Measurements from ENCODE around the gene PCNX1.
"Not testable (repeated sequence)": the region's sequence is repeated elsewhere in the genome, so short reads cannot be mapped to it uniquely, and the experiment has no call there.

Gene PCNX1

DNA sequence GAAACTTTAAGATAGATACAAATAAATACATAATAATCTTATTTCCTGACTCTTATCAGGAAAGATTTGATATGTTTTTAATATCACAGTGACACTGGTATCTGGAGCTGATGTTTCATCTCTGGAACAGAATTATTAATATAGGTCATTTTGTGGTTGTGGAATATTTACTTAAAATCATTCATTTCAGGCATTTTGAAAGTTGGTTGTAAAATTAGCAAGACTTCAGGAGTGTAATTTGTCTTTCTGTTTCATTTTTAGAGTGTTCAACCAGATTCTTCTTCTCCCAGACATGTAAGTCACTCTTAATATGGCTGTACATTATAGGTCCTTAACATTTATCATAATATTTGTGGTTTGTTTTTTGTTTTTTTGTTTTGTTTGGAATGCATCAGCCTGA lies 115.7 kb downstream of the PCNX1 start:
- DNase-seq: no peak

GRCh38 chr14:71029236-71029781 lies 122.0 kb downstream of the PCNX1 start:
- DNase-seq: no peak

- no peak for DNase-seq
These were observed 123.7 kb downstream of the PCNX1 start for GRCh38 chr14:71031000-71031399.

DNA sequence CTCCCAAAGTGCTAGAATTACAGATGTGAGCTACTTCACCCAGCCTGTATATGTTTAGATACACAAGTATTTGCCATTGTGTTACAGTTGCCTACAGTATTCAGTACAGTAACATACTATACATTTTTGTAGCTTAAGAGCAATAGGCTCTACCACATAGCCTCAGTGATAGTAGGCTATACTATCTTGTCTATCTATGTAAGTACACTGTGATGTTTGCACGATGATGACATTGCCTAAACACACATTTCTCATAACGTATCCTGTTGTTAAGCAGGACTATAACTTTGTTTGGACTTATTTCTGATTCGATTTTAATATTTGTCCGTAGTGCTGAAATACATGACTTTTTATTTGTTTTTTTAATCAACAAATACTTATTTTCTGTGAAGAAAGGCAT lies 129.2 kb downstream of the PCNX1 start:
- DNase-seq: no peak

GRCh38 chr14:71048393-71048792 lies 141.1 kb downstream of the PCNX1 start:
- DNase-seq: no peak

DNA sequence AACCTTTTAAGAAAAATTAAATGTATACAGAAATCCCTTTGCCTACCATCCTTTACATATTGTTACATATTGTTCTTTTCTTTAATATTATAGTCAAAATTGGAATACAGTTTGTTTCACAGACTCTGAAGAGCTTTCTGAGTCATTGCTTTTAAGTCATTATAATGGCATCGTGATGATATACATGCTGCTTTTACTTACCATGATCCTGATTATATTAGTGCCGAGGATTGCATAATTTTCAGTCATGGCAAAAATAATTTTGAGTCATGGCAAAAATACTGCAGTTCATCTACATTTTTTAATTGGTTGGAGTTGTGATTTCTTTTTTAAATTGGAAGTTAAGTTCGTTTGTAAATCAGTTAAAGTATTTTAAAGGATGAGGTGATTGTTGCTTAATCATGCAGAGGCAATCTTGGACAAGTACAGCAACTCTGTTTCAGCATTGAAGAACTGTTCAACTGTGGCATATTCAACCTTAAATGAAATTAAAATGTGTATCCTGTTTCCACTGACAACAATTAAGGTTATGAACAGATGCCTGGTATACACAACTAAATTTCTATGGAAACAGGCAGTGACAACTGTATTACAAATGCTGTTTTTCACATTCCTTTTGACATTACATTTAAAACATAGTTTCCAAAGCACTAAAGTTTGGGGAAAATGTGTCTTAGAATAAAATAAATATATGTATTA lies 142.3 kb downstream of the PCNX1 start:
- no peak for DNase-seq

DNA sequence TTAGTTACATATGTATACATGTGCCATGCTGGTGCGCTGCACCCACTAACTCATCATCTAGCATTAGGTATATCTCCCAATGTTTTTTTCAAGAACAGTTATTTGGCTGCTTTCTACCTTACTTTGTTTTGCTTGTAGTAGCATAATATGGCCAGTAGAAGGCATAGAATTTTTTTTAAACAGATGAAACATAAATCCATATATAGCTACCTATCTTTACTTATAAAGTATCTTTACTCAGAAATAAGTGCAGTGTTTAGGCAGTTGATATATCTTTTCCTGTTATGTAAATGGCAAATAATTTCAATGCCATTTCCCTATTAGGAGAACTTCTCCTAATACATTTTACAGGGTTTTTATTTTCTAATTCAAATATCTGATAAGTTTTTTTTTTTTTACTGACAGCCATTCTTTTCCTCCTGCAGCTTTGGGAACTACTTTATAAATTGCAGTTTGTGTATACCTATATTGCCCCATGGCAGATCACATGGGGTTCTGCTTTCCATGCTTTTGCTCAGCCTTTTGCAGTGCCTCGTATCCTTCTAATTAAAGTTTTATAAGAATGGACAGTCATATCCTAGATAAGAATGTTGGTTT lies 143.1 kb downstream of the PCNX1 start:
- no peak for DNase-seq

DNA sequence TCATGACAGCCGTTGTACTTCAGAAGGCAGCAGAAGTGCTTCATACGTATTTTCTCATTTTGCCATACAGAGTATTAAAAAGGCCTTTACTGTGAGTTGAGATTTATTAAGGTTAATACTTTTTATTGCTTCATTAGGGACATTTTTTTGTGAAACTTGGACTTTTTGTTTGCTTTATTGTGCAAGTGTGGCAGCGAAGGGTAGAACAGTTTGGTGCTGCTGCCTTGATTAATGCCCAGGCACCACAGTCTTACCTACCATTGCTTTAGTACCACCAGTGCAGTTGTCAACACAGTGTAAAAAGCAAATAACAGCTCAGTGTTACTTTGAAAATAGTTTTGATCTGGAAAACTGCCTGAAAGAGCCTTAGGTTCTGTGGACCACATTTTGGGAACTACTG lies 147.4 kb downstream of the PCNX1 start:
- no peak for DNase-seq

GRCh38 chr14:71056168-71056567 lies 148.9 kb downstream of the PCNX1 start:
- DNase-seq: no peak

DNA sequence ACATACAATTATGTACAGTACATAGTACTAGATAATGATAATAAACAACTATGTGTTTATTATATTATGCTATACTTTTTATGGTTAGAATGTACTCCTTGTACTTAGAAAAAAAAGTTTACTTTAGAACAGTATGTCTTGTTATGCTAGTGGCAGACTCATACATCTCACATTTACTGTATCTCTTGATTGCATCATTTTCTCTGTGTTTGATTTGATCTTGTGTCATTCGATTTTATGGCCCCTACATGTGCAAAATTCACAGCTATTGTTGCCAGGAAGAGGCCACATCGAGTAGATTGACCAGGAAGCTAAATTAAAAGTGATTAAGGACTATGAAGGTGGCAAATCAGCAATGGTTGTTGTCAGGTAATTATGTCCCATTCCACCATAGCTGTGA lies 153.0 kb downstream of the PCNX1 start:
- no peak for DNase-seq

DNA sequence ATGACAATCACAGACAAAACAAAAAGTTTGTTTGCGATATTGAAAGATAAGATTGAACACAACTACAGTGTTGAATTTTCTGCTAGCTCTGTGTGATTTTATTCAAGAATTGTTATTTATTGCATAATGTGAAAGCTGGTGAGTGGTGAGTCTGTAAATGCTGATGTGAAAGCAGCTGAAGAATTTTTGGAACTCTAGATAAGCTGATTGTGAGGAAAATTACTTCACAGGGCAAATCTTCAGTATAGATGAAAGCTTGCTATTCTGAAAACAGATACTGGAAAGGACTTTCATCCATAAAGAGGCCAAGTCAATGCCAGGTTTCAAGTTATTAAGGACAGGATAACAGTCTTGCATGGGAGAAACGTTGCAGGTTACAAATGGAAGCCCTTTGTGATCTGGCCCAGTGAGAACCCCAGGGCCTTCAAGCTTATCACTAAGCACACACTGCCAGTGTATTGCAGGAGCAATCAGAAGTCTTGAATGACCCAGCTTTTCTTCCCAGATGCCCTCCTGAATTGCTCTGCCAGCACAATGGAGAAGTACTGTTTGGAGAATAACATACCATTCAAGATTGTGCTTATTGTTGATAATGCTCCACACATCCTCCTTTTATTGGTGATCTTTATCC lies 153.7 kb downstream of the PCNX1 start:
- DNase-seq: no peak

- DNase-seq: no peak
These were observed 154.2 kb downstream of the PCNX1 start for GRCh38 chr14:71061458-71061857.

DNA sequence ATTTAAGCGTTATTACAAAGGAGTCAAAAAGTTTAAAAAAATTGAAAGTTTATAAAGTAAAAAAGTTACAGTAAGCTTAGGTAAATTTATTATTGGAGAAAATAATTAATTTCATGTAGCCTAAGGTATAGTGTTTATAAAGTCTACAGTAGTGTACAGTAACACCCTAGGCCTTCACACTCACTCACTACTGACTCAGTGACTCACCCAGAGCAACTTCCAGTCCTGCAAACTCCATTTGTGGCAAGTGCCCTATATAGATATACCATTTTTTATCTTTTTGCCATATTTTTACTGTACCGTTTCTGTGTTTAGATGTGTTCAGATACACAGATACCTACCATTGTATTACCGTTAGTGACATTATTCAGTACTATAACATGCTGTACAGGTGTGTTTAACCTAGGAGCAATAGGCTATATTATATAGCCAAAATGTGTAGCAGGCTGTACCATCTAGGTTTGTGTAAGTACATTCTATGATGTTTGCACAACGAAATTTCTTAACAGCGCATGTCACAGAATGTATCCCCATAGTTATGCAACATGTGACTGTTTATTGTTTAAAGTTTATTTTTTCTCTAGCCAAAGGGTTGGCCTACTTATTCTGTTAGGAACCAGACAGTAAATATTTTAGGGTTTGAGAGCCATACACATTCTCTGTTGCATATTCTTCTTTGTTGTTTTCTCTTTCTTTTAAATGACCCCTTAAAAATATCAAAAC lies 155.5 kb downstream of the PCNX1 start:
- no peak for DNase-seq

DNA sequence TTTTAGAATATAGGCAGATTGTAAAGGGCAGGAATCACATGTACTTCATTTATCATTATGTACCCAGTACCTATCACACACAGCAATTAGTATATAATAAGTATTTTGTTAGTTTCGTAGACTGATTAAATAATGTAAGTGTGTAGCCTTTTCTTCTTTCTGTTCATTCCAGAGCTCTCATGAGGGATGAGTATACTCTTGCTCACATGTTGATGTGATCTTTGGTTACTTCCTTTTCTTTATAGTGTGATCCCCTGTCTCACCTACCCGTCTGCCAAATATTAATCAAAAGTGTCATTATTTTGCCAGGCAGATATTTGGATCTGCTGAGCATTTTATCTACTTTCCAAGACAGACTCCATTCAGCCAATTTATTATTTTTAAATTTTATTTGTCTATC lies 156.1 kb downstream of the PCNX1 start:
- DNase-seq: no peak

GRCh38 chr14:71064747-71065146 lies 157.5 kb downstream of the PCNX1 start:
- not testable (repeated sequence) for DNase-seq

DNA sequence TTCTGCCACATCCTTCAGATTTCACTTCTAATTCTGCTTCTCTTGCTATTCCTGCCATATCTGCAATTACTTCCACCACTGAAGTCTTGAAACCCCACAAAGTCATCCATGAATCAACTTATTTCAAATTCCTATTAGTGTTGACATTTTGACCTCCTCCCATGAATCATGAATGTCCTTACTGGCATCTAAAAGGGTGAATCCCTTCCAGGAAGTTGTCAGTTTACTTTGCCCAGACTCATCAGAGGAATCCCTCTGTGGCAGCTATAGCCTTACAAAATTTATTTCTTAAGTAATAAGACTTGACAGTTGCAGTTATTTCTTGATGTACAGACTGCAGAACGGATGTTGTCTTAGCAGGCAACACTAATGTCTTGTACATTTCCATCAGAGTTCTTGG lies 162.9 kb downstream of the PCNX1 start:
- DNase-seq: no peak

DNA sequence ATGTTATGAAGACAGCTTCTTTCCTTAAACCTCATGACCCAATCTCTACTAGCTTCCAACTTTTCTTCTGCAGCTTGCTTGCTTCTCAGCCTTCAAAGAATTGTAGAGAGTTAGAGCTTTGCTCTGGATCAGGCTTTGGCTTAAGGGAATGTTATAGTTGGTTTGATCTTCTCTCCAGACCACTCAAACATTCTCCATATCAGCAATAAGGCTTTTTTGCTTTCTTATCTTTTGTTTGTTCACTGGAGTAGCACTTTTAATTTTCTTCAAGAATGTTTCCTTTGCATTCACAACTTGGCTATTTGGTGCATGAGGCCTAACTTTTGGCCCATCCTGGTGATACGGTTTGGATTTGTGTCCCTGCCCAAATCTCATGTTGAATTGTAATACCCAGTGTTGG lies 163.8 kb downstream of the PCNX1 start:
- no peak for DNase-seq

DNA sequence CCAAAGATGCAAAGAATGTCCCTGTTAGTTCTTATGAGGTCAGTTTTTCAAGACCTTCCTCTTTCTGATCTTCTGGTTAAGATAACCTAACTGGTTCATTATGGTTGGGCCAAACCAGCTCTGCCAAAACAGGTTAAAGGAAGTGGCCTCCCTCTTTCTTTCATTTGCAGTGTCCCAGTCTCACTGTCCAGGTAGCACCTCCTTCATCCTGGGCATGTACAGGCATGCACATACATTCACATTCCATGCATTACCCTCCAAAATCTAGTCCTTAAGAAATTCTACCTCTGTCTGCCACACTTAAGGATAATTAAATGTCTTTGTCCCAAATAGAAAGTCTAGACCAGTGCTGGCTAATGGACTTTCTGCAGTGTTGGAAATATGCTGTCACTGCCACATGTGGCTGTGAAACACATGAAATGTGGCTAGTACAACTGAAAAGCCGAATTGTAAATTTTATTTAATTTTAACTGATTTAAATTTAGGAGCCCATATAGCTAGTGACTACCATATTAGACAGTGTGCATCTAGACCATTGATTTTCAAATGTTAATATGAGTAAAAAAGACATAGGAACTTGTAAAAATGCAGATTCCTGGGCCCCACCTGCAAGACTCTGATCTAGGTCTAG lies 169.3 kb downstream of the PCNX1 start:
- DNase-seq: no peak

- no peak for DNase-seq
These were observed 171.2 kb downstream of the PCNX1 start for GRCh38 chr14:71078500-71078899.

- DNase-seq: no peak
These were observed 179.3 kb downstream of the PCNX1 start for GRCh38 chr14:71086567-71086966.

- no peak for DNase-seq
These were observed 182.7 kb downstream of the PCNX1 start for GRCh38 chr14:71089971-71090370.

GRCh38 chr14:71094722-71095121 lies 187.5 kb downstream of the PCNX1 start:
- DNase-seq: no peak

- no peak for DNase-seq
These were observed 189.7 kb downstream of the PCNX1 start for GRCh38 chr14:71096947-71097346.
